Panc1 (cell line): ENCODE measurements around the gene RPS14. TPM values are rescaled to one million over a fixed set of nuclear protein-coding genes. Genes with fewer than 3 reads are reported as not detected.
A peak's percentile ranks its signal among the peaks of the same experiment; 100 is the strongest.

ENCODE experiments used
- ATAC-seq: fragments of 200-7000 bp; cut with Tn5 transposase; 2 replicates; pipeline ENCODE4 v1.9.1; 2020; ENCODE audit warnings: mild to moderate bottlenecking, moderate library complexity
- BruUV-seq: library from RNA; stranded (reverse); fragments of 400-500 nt; replicated peaks from 2 replicates; lab custom pipeline; 2021; lab: Mats Ljungman, UMichigan
- CTCF ChIA-PET: fragments of 300-600 bp; sonication (Branson Sonifier 250); formaldehyde crosslinking; loops from one replicate; lab custom pipeline; 2022; ENCODE audit warnings: antibody characterized with exemption; lab: Charles Lee
- POLR2A ChIA-PET: fragments of 300-600 bp; sonication (Branson Sonifier 250); formaldehyde crosslinking; loops from one replicate; lab custom pipeline; 2022; ENCODE audit warnings: antibody characterized with exemption; lab: Charles Lee
- DNase-seq: peaks from one replicate; pipeline ENCODE4 v3.0.0-alpha.2; 2010; ENCODE audit warnings: low read depth, low spot score
- H3K27ac ChIP-seq: 2 replicates; pipeline ENCODE4 v1.5.1; 2011; ENCODE audit warnings: mild to moderate bottlenecking, low read length, inconsistent platforms
- H3K27me3 ChIP-seq: fragments of 200-500 bp; sonication (Bioruptor generic); 2 replicates; pipeline ENCODE4 v1.6.0; 2014; ENCODE audit warnings: low read length, inconsistent platforms; ENCODE audit not compliant: control insufficient read depth, insufficient read depth
- H3K36me3 ChIP-seq: fragments of 200-500 bp; sonication (Bioruptor generic); 2 replicates; pipeline ENCODE4 v1.5.1; 2014; ENCODE audit warnings: inconsistent platforms, mild to moderate bottlenecking, low read length, moderate library complexity; ENCODE audit not compliant: control insufficient read depth, insufficient read depth
- H3K4me1 ChIP-seq: 2 replicates; pipeline ENCODE4 v1.5.1; 2011; ENCODE audit warnings: inconsistent platforms, mild to moderate bottlenecking, low read length, moderate library complexity; ENCODE audit not compliant: control insufficient read depth, insufficient read depth
- H3K4me3 ChIP-seq, 2 experiments: 2 replicates each; pipeline ENCODE4 v1.5.1; 2011 to 2012; ENCODE audit warnings: low read depth in 2 of 2, low read length in 2 of 2, mild to moderate bottlenecking in 2 of 2, inconsistent platforms in 1 of 2, moderate library complexity in 1 of 2
- H3K9me3 ChIP-seq: fragments of 200-500 bp; sonication (Bioruptor generic); 2 replicates; pipeline ENCODE4 v1.5.1; 2014; ENCODE audit warnings: low read depth, mild to moderate bottlenecking, inconsistent platforms, low read length, moderate library complexity; ENCODE audit not compliant: control insufficient read depth, insufficient read depth
- POLR2AphosphoS5 ChIP-seq: IDR thresholded peaks from 2 replicates; pipeline ENCODE4 v1.6.1; 2012; ENCODE audit warnings: mild to moderate bottlenecking, low read depth, low read length, moderate library complexity
- SIN3A ChIP-seq: IDR thresholded peaks from 2 replicates; pipeline ENCODE4 v1.6.1; 2012; ENCODE audit warnings: low read depth, mild to moderate bottlenecking, low read length, moderate library complexity, borderline replicate concordance; ENCODE audit not compliant: insufficient read depth
- TCF7L2 ChIP-seq: IDR thresholded peaks from 2 replicates; pipeline ENCODE4 v1.6.1; 2011; ENCODE audit warnings: mild to moderate bottlenecking, low read depth, low read length, inconsistent platforms
- in situ Hi-C: cut with HindIII; loops from 2 replicates; pipeline ENCODE4 v1.10.0; 2016; ENCODE audit warnings: low sequenced_read_pairs, low pct_unique_long_range_greater_than_20kb
- intact Hi-C: fragments of 100-400 bp; cut with micrococcal nuclease; formaldehyde crosslinking; loops from one replicate; pipeline ENCODE4 v1.10.0; 2022; ENCODE audit not compliant: unreplicated experiment
- total RNA-seq: library from RNA; stranded (reverse); gene quantifications from one replicate; pipeline ENCODE4 v1.2.1, GENCODE V29; 2021; ENCODE audit not compliant: unreplicated experiment
- TF ChIP-seq, protein P1 (sequence below), 2 experiments: IDR thresholded peaks; 2 replicates each; pipeline ENCODE4 v1.6.1; 2011 to 2012; ENCODE audit warnings: low read depth in 2 of 2, control low read depth in 1 of 2, low read length in 1 of 2, mild to moderate bottlenecking in 1 of 2, moderate library complexity in 1 of 2; ENCODE audit not compliant: insufficient read depth in 1 of 2
- TF ChIP-seq, protein P2 (sequence below): fragments of 450-650 bp; IDR thresholded peaks from 2 replicates; pipeline ENCODE4 v1.5.1; 2017; ENCODE audit warnings: mild to moderate bottlenecking

RPS14 gene
- total RNA-seq, 1 experiment from 2014 or later, result 1,959 TPM

DNA sequence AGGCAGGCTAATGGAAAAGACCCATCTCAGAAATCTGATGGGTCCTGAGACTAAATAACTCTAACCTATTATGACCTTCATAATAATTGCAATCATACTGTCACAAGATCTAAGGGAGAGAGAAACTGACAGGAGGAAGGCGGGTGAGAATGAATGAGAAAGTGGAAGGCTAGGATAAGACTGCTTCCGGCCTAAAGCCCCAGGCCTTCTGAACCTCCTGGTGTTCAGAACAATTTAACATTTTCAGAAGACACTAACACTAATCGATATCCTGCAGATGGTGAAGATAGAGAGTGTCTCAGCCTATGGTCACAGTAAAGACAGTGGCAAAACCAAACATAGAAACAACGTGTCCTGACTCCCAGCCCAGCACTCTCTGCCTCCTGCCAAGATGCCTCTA is 1.2 kb downstream of the RPS14 start:
- CTCF ChIA-PET, result no interaction called here
- Histone ChIP-seq H3K27me3 (no peaks in the 10 kb centered on the region), H3K4me1 (peaks cover 27% of the 10 kb centered on the region), H3K36me3 (peaks cover 40% of the 10 kb centered on the region), H3K27ac (peak overlapping the region; percentile 99), H3K9me3 (no peaks in the 10 kb centered on the region), H3K4me3 (peak overlapping the region; percentile 90 to 99)
- intact Hi-C loops (no loop called here), in situ Hi-C loops (no loop called here)
- DNase-seq (no peak), ATAC-seq (no peak)
- TF ChIP-seq, protein P1, sequence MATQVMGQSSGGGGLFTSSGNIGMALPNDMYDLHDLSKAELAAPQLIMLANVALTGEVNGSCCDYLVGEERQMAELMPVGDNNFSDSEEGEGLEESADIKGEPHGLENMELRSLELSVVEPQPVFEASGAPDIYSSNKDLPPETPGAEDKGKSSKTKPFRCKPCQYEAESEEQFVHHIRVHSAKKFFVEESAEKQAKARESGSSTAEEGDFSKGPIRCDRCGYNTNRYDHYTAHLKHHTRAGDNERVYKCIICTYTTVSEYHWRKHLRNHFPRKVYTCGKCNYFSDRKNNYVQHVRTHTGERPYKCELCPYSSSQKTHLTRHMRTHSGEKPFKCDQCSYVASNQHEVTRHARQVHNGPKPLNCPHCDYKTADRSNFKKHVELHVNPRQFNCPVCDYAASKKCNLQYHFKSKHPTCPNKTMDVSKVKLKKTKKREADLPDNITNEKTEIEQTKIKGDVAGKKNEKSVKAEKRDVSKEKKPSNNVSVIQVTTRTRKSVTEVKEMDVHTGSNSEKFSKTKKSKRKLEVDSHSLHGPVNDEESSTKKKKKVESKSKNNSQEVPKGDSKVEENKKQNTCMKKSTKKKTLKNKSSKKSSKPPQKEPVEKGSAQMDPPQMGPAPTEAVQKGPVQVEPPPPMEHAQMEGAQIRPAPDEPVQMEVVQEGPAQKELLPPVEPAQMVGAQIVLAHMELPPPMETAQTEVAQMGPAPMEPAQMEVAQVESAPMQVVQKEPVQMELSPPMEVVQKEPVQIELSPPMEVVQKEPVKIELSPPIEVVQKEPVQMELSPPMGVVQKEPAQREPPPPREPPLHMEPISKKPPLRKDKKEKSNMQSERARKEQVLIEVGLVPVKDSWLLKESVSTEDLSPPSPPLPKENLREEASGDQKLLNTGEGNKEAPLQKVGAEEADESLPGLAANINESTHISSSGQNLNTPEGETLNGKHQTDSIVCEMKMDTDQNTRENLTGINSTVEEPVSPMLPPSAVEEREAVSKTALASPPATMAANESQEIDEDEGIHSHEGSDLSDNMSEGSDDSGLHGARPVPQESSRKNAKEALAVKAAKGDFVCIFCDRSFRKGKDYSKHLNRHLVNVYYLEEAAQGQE (IDR thresholded peaks at IDR 0.05; ENCODE audit: insufficient read depth in 1 of 2, low read depth in 2 of 2, low read length in 1 of 2), result no peak
- 0 out of 2 replicates have a peak, but pooled peaks have one; percentile 11 for TF ChIP-seq POLR2AphosphoS5
- no TSS peak for BruUV-seq
- POLR2A ChIA-PET, result no interaction called here

DNA sequence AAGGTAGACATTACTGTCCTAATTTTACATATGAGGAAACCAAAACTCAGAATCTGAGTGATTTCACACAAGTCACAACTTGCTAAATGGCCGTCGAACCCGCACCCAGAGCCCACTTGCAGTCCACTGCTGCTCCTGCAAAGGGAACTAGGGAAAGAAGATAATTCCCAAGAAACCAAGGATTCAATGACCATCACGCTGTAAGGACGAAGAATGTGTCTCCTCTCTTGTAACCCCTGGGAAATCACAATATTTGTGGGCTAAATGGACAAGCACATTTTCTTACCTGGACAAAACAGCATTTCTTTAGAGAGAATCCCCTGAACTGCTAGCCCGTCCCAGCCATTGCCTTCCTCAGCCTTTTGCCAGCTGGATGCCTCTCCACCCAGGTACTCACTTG is 2.4 kb downstream of the RPS14 start:
- POLR2A ChIA-PET, result no interaction called here
- ATAC-seq (no peak), DNase-seq (no peak)
- no TSS peak for BruUV-seq
- intact Hi-C loops (no loop called here), in situ Hi-C loops (no loop called here)
- TF ChIP-seq, protein P2, sequence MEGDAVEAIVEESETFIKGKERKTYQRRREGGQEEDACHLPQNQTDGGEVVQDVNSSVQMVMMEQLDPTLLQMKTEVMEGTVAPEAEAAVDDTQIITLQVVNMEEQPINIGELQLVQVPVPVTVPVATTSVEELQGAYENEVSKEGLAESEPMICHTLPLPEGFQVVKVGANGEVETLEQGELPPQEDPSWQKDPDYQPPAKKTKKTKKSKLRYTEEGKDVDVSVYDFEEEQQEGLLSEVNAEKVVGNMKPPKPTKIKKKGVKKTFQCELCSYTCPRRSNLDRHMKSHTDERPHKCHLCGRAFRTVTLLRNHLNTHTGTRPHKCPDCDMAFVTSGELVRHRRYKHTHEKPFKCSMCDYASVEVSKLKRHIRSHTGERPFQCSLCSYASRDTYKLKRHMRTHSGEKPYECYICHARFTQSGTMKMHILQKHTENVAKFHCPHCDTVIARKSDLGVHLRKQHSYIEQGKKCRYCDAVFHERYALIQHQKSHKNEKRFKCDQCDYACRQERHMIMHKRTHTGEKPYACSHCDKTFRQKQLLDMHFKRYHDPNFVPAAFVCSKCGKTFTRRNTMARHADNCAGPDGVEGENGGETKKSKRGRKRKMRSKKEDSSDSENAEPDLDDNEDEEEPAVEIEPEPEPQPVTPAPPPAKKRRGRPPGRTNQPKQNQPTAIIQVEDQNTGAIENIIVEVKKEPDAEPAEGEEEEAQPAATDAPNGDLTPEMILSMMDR, result no peak
- TF ChIP-seq SIN3A (no peak), TCF7L2 (no peak)
- TF ChIP-seq, protein P1 (IDR thresholded peaks at IDR 0.05; ENCODE audit: insufficient read depth in 1 of 2, low read depth in 2 of 2, low read length in 1 of 2), result no peak
- CTCF ChIA-PET, result no interaction called here
- Histone ChIP-seq H3K4me1 (peaks cover 28% of the 10 kb centered on the region), H3K27ac (peak overlapping the region; percentile 99), H3K36me3 (peaks cover 40% of the 10 kb centered on the region), H3K9me3 (no peaks in the 10 kb centered on the region), H3K27me3 (no peaks in the 10 kb centered on the region), H3K4me3 (no peak overlapping the region)
